ENCODE data around the gene HNRNPU.
A peak's percentile ranks its signal among the peaks of the same experiment; 100 is the strongest.
"Not testable (repeated sequence)": the region's sequence is repeated elsewhere in the genome, so short reads cannot be mapped to it uniquely, and the experiment has no call there.

HNRNPU gene

DNA sequence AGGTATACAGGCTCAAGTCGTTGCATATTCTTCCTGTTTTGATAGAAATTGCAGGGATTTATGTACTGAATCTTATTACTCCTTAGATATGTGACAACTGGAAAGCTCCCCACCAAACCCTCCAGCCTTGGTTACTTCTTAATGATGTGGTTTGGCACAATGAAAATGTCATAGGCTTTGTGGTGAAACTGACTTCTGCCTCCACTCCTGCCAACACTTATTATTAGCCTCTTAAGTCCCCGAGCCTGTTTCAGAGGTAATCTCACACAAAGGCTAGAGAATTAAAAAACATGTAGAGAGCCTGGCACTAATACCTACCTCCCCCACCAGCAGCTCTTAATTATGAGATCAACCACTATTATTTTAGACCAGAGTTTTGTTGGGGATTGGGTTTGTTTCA is 24.7 kb downstream of the HNRNPU start:
- DNase-seq, result no peak

DNA sequence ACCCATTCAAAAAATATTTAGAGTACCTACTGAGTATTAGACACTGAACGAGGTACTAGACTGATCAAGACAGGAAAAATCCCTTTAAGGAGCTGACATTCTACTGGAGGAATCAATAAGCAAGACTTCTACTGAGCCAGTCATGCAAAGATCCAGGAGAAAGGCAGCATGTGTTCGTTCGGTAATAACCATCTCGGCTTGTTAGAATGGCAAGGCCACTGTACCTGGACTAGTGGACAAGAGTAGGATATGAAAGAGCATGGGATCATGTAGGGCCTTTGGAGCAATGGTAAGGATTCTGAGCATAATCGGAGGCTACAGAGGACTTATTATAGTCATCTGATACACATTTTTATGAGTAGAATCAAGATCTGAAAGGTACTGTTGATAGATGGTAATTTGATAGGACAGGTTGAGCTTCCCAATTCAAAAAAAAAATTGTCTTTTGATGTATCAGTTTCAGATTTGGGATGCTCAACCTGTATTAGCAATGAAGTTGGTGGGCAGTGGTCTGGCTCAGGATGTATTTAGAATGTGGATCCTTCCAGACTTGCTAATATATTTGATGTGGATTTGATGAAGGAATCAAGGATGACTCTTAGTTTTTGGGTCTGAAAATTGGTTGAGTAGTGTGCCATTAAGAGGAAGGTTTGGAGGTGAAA is 26.6 kb downstream of the HNRNPU start:
- DNase-seq, result no peak

DNA sequence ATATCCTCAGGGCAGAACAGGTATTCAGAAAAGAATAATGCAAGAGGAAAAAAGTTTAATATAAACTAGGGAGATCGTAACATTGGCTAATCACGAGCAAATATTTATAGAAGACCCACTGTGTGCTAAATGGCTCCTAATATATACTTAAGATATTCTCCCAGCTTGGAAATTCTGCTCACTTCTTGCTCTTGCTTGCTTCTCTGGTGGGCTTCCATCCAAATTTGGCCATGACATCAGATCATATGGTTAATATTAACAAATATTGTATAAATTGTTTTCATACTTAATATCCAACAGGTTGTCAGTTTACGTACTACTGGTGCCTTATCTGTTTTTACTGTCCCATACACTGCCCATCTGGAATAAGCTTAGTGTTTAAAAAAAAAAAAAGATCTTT is 27.8 kb downstream of the HNRNPU start:
- DNase-seq, result no peak

DNA sequence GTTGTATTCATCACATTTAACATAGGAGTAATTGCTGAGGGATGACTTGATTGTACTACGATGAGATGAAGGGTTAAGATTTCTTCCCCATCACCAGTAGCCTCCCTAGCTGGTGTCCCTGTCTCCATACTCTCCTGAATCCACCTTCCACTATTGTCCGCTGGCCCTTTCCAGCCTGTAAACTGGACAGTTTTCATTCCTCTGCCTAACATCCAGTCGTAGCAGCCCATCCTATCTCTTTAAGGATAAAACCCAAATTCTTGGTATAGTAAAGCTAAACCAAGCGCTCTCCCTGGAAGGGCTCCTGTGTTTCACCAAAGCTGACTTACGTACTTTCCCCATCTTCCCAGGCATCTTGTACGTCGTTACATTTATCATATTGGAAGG is 28.2 kb downstream of the HNRNPU start:
- DNase-seq, result no peak

DNA sequence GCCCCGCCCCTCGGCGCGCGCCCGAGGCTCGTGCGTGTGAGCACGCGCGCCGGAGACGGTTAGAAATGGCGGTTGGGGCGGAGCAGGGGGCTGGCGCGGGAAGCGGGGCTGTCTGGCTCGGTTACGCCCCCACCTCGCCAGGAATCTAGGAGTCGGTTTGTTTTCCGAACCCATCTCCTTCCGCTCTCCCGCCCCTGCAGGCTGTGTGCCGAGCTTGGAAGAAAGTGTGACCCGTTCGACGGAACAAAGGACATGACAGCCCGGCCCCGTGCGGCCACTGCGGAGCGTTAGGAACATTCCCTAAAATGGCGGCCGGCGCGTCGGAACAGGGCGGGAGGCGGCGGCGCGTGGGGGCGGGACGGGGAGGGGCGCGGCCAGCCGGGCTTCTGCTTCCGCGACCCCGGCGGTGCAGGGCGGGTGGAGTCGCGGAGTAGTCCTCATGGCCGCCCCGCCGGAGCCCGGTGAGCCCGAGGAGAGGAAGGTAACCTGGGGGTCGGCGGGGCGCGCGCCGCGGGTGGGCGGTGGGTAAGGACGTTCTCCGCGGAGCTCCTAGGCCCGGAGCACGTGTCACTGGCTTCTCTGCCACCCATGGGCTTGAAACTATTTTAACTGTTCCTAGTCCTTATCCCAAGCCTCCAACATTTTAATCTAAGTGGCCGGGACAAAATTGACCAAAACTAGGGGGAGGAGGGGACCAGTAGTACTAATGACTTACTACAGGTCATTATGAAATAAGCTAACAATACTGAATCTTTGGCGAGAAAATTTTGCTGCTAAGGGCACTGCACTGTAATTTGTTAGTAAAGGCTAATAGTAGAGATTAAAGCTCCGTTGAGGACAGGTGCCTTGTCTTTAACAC is 28.8 kb downstream of the HNRNPU start, which contains the start of gene COX20:
COX20 (plus strand) TSS at position 383 of the 859 bp plus-strand sequence; CDS start at position 440, 57 bp downstream.
- DNase-seq, result peak; percentile 95

DNA sequence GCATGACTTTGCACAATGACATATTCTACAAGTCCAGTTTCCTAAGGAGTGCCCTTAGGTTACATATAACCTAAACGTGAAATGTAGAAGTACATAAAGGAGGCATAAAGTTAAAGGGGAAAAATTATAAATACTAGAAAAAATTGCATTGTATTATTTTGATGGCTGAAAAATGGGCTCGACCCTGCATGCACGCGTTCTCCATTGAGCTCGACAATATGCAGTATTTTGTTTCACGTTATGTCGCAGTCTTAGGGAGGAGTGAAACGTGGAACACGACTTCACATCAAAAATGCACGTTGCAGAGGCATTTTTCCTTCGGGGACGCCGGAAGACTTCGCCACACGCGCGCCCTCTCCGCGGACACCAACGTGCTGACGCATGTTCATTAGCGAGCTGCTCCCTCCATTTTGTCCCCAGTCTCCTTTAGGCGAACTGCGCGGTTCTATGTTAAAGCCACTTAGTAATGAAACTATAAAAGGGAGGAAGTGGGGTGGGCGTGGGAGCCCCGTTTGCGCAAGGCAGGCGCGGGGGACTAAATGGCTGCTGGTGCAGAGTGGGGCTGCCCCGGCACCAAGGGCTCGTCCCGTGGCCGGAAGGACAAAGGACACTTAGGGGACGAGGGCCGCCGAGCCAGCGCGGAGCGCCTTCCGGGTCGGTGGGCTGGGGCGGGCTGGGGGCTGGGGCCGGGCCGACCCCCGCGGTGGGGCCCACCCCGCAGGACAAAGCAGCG is 29.6 kb downstream of the HNRNPU start:
- peak; percentile 95 for DNase-seq

DNA sequence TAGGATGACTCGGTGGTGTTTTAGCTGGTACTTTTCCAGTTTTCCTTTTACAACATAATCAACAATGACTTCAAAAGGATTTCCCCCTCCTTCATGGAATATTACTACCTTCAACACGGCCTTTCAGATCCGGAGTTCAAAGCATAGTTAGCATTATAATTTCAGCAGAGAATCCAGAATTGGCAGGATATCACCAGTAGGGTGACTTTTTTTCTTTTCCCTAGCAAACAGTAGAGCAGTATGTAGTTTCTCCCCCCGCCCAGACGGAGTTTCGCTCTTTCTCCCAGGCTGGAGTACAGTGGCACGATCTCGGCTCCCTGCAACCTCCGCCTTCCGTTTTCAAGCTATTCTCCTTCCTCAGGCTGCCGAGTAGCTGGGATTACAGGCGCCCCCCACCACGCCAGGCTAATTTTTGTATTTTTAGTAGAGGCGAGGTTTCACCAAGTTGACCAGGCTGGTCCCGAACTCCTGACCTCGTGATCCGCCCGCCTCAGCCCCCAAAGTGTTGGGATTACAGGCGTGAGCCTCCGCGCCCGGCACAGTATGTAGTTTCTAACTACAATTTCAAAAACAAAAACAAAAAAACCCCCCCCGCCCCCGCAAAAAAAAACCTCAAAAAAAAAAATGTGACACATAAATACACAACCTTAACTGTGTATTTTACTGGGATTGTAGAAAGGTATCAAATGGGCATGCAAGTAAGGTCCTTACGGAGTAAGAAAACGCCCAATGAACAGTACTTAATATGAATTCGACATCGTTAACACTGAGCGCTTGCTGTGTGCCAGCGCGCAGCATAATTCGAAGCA is 30.4 kb downstream of the HNRNPU start:
- peak; percentile 69 for DNase-seq

DNA sequence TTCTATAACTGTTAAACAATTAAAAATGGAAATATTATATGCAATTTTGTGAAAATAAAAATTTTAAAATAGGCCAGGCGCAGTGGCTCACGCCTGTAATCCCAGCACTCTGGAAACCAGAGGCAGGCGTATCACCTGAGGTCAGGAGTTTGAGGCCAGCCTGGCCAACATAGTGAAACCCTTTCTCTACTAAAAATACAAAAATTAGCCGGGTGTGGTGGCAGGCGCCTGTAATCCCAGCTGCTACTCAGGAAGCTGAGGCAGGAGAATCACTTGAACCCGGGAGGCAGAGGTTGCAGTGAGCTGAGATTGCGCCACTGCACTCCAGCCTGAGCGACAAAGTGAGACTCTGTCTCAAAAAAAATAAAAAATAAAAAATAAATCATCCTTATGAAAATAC is 31.1 kb downstream of the HNRNPU start:
- DNase-seq, result not testable (repeated sequence)

DNA sequence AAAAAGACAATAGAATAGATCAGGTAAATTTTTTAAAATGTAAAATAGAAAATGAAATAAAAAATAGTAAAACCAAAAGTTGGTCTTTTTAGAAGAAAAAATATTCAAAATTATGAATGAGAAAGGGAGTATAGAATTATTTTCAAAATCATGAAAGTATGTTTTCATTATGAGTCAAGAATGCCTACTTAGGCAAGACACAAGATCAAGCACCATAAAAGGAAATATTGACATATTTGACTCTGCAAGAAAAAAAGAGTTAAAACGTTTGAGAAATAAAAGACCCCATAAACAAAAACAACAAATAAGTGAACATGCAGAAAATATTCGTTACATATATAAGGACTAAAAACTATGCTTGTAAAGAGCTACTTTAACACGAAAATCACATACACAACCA is 33.7 kb downstream of the HNRNPU start:
- no peak for DNase-seq

DNA sequence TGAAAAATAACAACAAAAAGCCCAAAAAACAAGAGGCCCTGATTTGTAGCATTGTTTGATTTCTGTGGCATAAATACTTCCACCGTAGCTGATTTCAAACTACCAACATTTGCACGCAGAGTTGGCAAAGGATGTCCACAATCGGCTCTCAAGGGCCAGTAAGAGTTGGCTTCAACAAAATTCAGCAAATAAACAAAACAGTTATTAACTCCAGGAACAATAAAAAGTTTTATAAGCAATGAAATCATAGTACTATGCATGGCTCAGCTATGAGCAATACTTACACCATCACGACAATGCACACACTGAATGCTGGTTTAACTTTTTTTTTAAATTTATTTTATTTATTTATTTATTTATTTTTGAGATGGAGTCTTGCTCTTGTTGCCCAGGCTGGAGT is 37.6 kb downstream of the HNRNPU start:
- no peak for DNase-seq

DNA sequence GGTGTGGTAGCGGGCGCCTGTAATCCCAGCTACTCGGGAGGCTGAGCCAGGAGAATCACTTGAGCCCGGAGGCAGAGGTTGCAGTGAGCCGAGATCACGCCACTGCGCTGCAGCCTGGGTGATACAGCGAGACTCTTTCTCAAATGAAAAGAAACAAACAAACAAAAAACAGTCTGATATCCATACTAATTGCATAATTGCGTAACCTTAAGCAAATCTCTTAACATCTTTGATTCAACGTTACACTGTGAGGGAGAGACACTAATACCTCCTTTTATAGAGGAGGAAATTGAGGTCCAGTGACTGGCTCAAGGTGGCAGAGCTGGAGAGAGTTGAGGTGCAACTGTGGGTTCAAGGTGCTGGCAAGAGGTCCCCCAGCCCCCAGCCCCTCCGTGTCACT is 41.5 kb downstream of the HNRNPU start:
- no peak for DNase-seq

DNA sequence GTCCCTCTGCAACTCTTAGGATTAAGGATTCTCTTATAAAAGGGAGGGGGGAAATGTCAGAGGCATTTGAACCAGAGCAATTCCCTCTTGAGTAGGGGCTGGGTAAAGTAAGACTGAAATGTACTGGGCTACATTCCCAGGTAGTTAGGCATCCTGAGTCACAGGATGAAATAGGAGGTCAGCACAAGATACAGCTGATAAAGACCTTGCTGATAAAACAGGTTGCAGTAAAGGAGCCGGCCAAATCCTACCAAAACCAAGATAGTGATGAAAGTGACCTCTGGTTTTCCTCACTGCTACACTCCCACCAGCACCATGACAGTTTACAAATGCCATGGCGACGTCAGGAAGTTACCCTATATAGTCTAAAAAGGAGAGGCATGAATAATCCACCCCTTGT is 43.2 kb downstream of the HNRNPU start:
- no peak for DNase-seq

DNA sequence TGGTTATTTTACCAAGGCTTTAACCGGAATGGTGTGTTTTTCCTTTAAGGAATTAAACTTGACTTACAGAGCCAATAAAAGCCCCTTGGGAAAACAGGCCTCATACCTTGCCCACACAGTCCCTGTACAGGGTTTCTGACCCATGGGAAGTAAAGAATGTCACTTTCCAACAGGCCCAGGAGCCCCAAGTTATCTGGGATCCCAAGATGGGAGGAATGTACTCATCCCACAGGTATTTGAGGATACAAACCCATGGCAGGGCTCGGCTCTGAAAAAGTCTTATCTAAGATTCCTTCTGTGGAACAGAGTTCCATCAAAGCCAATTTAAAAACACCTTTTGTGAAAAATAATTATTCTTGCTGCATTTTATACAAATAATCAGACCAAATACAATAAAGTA is 44.2 kb downstream of the HNRNPU start:
- no peak for DNase-seq

DNA sequence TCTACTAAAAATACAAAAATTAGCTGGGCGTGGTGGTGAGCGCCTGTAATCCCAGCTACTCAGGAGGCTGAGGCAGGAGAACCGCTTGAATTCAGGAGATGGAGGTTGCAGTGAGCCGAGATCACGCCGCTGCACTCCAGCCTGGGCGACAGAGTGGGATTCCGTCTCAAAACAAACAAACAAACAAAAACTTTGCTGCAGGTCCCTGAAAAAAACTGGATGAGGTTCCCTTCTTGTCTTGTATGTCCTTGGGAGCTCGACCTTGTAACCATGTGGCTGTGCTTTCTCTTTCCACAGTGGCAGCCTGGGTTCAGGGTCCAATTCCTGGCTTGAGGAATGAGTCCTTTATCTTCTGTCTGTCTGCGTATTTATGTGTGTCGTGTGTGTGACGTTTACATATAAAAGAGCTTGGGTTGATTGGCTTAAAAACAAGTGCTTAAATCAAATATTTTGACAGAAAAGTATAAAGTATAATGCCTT is 46.9 kb downstream of the HNRNPU start:
- no peak for DNase-seq

DNA sequence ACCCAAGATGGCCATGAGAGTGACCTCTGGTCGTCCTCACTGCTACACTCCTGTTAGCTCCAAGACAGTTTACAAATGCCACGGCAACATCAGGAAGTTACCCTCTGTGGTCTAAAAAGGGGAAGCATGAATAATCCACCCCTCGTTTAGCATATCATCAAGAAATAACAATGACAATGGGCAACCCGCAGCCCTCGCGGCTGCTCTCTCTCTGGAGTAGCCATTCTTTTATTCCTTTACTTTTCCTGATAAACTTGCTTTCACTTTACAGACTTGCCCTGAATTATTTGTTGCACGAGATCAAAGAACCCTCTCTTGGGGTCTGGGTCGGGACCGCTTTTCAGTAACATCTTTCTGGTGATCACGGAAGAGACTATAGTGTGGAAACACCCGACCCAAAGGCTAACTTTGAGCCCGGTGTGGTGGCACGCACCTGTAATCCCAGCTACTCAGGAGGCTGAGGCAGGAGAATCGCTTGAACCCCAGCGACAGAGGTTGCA is 48.7 kb downstream of the HNRNPU start:
- DNase-seq, result no peak

DNA sequence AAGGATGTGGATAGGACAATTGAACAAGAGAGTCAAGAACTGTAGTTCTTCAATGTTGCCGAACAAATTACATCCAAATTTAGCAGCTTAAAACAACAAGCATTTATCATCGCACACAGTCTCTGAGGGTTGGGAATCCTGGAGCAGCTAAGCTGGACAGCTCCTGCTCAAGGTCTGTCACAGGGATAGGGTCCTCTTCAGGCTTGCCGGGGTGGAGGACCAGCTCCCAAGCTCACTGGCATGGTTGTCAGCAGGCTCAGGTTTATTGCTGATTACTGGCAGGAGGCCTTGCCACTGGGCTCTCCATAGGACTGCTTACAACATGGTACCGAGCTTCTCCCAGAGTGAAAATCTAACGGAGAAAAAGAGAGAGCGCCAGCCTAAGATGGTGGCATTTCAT is 51.0 kb downstream of the HNRNPU start:
- no peak for DNase-seq

DNA sequence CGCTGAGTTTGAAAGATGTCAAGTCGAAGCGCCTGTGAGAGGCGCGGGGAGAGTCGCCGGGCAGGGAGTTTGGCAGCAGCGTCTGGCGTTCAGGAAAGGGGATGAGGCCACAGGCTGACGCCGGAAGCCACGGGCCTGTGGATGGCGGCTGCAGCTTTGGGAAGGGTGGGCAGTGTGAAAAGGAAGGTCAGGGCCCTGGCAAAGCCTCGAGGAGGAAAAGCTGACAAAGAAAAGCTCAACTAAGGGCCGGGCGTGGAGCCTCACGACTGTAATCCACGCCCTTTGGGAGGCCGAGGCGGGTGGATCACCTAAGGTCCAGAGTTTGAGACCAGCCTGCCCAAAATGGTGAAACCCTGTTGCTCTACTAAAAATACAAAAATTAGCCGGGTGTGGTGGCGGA is 54.1 kb downstream of the HNRNPU start:
- DNase-seq, result no peak

DNA sequence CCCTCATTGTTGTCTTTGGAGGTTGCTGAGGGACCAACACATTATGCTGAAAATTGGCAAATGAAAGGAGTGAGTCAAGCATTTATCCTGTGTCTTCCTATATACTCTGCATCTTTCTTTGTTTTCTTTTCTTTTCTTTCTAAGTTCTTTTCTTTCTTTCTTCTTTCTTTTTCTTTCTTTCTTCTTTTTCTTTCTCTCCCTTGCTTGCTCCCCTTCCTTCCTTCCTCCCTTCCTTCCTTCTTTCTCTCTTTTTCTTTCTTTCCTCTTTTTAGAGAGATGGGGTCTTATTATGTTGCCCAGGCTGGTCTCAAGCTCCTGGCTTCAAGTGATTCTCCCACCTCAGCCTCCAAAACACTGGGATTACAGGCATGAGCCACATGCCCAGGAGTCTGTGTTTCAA is 57.2 kb downstream of the HNRNPU start:
- DNase-seq, result no peak

DNA sequence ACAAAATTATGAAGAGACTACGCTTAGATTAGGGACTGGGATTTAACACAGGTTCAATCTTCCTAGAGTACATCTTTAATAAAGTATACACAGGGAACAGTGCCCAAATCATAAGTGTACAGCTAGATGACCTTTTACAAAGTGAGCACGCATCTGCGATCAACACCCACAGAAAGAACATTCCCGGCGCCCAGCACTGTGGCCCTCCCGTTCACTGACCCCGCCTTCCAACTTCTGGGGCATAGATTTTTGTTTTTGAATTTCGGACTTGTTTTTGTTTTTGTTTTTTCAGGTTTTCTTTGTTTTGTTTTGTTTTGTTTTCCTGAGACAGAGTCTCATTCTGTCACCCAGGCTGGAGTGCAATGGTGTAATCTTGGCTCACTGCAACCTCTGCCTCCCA is 59.5 kb downstream of the HNRNPU start:
- no peak for DNase-seq

DNA sequence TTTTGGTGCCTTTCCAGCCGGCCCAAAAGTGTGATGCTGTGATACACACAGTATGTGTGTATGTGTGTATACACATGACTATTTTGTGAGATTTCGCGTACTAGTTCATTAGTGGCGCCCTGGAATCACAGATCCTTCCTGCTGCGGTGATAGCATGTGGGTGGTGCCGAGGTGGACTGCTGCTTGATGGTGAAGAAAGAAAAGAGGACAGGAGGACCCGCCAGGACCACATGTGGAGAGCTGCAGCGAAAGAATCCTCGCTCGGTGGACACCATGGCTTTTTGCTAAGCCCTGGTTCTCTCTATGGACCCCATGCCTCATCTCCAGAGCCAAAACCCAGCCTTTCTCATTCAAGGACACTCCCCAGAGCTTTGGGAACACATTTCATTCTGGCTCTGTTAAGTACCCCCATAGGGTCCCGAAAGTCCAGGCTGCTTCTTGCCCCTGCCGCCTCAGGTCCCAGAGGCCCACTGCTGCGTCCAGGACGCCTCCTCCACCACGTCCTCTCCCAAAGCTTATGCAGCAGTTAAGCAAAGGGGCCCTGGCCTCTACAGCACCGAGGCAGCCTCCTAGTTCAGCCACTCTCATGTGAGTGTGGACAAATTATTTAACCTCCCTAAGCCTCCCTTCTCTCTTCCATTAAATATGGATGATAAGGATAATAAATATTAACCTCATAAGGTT is 61.6 kb downstream of the HNRNPU start:
- DNase-seq, result no peak

DNA sequence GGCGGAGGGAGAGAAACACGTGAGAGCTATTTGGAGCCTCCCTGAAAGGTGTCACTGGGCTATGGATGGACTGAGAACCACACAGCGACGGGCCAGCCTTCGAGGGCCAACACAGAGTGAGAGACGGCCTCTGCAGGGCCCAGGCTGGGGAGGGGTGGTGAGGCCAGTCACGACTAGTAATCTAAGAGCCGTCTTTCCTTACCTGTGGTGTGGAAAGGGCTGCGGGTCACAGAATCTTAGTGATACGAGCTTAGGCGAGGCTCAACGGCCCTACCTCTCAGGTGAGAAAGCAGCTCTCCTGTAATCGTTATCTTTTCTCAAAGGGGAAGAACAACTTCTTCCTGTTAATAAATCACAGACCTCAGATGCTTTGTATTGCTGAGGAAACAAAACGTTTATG is 62.3 kb downstream of the HNRNPU start:
- DNase-seq, result no peak

DNA sequence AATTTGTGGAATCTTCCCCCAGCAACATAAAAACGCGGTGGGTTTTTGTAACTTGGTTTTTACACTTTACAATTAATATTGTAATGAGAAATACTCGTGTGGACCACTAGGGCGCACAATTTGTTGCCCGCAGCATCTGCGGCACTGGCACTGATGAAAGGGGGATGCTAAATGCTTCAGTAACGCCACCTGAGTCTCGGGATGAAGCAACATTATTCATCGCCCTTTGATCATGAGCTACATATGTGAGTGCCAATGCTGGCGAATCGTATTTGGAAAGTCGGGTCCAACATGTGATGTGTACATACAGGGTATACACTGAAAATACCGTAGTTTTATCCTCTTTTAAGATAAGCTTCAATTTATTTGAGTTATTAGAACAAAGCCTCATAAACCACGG is 63.1 kb downstream of the HNRNPU start:
- DNase-seq, result peak; percentile 22

Measured in NCI-H1092 (cell line).